Measurements from ENCODE around the gene C5orf58. TPM values are rescaled to one million over a fixed set of nuclear protein-coding genes. Genes with fewer than 3 reads are reported as not detected.

C5orf58 gene
- total RNA-seq, 1 donor from 2014 or later: not detected

DNA sequence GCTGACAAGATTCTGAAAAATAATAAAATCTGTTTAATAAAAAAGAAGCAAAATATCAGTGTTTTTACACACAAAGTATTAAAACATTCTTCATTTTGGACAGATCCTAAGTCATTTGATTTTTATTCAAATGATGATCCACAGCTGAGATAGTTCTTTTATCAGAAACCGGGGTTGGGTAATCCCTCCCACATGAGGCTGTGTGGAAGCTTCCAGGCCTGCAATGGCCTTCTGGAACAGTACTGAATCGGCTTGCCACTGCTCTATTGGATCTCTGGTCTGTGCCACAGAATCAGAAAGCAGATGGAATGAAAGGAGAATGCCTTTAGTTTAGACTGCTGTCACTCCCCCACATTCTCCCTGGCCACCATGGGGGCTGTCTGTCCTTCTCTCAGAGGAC lies 6.1 kb upstream of the C5orf58 start:
- Mint-ChIP-seq H3K9me3 (ENCODE audit: unreplicated experiment) (no peaks in the 10 kb centered on the region), H3K27me3 (ENCODE audit: low read depth, unreplicated experiment) (peaks cover 8% of the 10 kb centered on the region), H3K27ac (ENCODE audit: unreplicated experiment) (no peak overlapping the region), H3K4me3 (ENCODE audit: unreplicated experiment) (no peak overlapping the region), H3K4me1 (ENCODE audit: low read depth, unreplicated experiment) (no peaks in the 10 kb centered on the region), H3K36me3 (ENCODE audit: low read depth, unreplicated experiment) (no peaks in the 10 kb centered on the region)
- no peaks in the 10 kb centered on the region for H3K9me3 ChIP-seq (ENCODE audit: insufficient read depth, low read depth, low read length)
- DNase-seq (ENCODE audit: low read depth) (no peak), FAIRE-seq (no peak)
- no peaks in the 10 kb centered on the region for H4K20me1 ChIP-seq (ENCODE audit: insufficient read depth, low read length)
- H3K4me3 ChIP-seq (ENCODE audit: insufficient read depth, low read depth, low read length): no peak overlapping the region
- H3K27ac ChIP-seq (ENCODE audit: low read depth, low read length): no peak overlapping the region
- TF ChIP-seq, protein P1, sequence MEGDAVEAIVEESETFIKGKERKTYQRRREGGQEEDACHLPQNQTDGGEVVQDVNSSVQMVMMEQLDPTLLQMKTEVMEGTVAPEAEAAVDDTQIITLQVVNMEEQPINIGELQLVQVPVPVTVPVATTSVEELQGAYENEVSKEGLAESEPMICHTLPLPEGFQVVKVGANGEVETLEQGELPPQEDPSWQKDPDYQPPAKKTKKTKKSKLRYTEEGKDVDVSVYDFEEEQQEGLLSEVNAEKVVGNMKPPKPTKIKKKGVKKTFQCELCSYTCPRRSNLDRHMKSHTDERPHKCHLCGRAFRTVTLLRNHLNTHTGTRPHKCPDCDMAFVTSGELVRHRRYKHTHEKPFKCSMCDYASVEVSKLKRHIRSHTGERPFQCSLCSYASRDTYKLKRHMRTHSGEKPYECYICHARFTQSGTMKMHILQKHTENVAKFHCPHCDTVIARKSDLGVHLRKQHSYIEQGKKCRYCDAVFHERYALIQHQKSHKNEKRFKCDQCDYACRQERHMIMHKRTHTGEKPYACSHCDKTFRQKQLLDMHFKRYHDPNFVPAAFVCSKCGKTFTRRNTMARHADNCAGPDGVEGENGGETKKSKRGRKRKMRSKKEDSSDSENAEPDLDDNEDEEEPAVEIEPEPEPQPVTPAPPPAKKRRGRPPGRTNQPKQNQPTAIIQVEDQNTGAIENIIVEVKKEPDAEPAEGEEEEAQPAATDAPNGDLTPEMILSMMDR (IDR thresholded peaks at IDR 0.05; ENCODE audit: insufficient read depth, low read depth, low read length): no peak
- no peak for TF ChIP-seq EZH2 (IDR thresholded peaks at IDR 0.05; ENCODE audit: insufficient read depth, low read length)
- no peak overlapping the region for H2AFZ ChIP-seq (ENCODE audit: low read depth, low read length)
- H3K4me1 ChIP-seq (ENCODE audit: insufficient read depth, low read length): no peaks in the 10 kb centered on the region
- H3K27me3 ChIP-seq (ENCODE audit: insufficient read depth, low read length): peaks cover 2% of the 10 kb centered on the region
- H3K4me2 ChIP-seq (ENCODE audit: low read length): no peak overlapping the region
- no peaks in the 10 kb centered on the region for H3K36me3 ChIP-seq (ENCODE audit: insufficient read depth, low read length)
- no peak overlapping the region for H3K9ac ChIP-seq (ENCODE audit: low read length)
- H3K79me2 ChIP-seq (ENCODE audit: insufficient read depth, low read length): no peaks in the 10 kb centered on the region

DNA sequence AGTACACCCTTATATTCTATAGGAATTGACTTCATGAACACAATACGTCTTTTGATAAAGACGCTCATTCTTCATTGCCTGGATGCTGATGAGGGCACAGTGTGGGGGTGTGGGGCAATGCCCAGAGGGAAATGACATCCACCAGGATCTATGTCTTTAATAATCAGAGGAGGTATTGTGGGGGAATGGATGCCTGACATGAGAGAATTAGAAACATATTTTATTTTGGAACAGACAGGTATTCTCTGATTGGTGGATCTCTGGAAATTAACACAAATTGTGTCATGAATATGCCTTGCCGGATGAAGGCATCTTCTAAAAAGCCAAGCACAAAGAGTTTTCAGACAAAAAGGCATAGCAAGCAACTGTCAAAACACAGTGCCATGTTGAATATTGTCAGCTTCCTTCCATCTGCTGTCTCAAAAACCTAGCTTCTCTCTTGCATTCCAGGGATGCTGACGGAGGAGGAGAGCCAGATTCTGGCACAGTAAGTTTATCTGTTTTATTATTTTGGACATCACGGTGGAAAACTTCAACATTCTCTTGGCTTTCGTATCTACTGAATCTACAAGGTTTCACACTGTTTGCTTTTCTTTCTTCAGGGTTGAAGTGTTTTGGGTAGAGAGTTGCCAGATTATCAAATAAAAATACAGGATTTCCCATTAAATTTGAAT lies 3.9 kb upstream of the C5orf58 start:
- Mint-ChIP-seq H3K27ac (ENCODE audit: unreplicated experiment) (no peak overlapping the region), H3K4me1 (ENCODE audit: low read depth, unreplicated experiment) (no peaks in the 10 kb centered on the region), H3K9me3 (ENCODE audit: unreplicated experiment) (no peaks in the 10 kb centered on the region), H3K36me3 (ENCODE audit: low read depth, unreplicated experiment) (no peaks in the 10 kb centered on the region), H3K27me3 (ENCODE audit: low read depth, unreplicated experiment) (peaks cover 11% of the 10 kb centered on the region), H3K4me3 (ENCODE audit: unreplicated experiment) (no peak overlapping the region)
- H3K4me1 ChIP-seq (ENCODE audit: insufficient read depth, low read length): no peaks in the 10 kb centered on the region
- H2AFZ ChIP-seq (ENCODE audit: low read depth, low read length): no peak overlapping the region
- H3K9ac ChIP-seq (ENCODE audit: low read length): no peak overlapping the region
- no peak overlapping the region for H3K4me2 ChIP-seq (ENCODE audit: low read length)
- DNase-seq (ENCODE audit: low read depth): no peak
- no peak overlapping the region for H3K27ac ChIP-seq (ENCODE audit: low read depth, low read length)
- no peaks in the 10 kb centered on the region for H3K36me3 ChIP-seq (ENCODE audit: insufficient read depth, low read length)
- H4K20me1 ChIP-seq (ENCODE audit: insufficient read depth, low read length): no peaks in the 10 kb centered on the region
- H3K79me2 ChIP-seq (ENCODE audit: insufficient read depth, low read length): no peaks in the 10 kb centered on the region
- FAIRE-seq: no peak
- H3K4me3 ChIP-seq (ENCODE audit: insufficient read depth, low read depth, low read length): no peak overlapping the region
- no peak for TF ChIP-seq EZH2 (IDR thresholded peaks at IDR 0.05; ENCODE audit: insufficient read depth, low read length)
- TF ChIP-seq, protein P1 (IDR thresholded peaks at IDR 0.05; ENCODE audit: insufficient read depth, low read depth, low read length): no peak
- no peaks in the 10 kb centered on the region for H3K9me3 ChIP-seq (ENCODE audit: insufficient read depth, low read depth, low read length)
- peaks cover 2% of the 10 kb centered on the region for H3K27me3 ChIP-seq (ENCODE audit: insufficient read depth, low read length)

GRCh38 chr5:170233358-170233892 lies 640 bp downstream of the C5orf58 start:
- no peaks in the 10 kb centered on the region for H3K79me2 ChIP-seq (ENCODE audit: insufficient read depth, low read length)
- no peaks in the 10 kb centered on the region for H3K9me3 Mint-ChIP-seq (ENCODE audit: unreplicated experiment)
- no peak overlapping the region for H2AFZ ChIP-seq (ENCODE audit: low read depth, low read length)
- H3K27ac Mint-ChIP-seq (ENCODE audit: unreplicated experiment): no peak overlapping the region
- H3K4me3 ChIP-seq (ENCODE audit: insufficient read depth, low read depth, low read length): no peak overlapping the region
- no peak overlapping the region for H3K9ac ChIP-seq (ENCODE audit: low read length)
- no peak overlapping the region for H3K4me2 ChIP-seq (ENCODE audit: low read length)
- no peaks in the 10 kb centered on the region for H3K9me3 ChIP-seq (ENCODE audit: insufficient read depth, low read depth, low read length)
- peaks cover 9% of the 10 kb centered on the region for H3K27me3 Mint-ChIP-seq (ENCODE audit: low read depth, unreplicated experiment)
- peaks cover 5% of the 10 kb centered on the region for H3K27me3 ChIP-seq (ENCODE audit: insufficient read depth, low read length)
- H3K36me3 Mint-ChIP-seq (ENCODE audit: low read depth, unreplicated experiment): no peaks in the 10 kb centered on the region
- FAIRE-seq (no peak), DNase-seq (ENCODE audit: low read depth) (no peak)
- H3K4me1 Mint-ChIP-seq (ENCODE audit: low read depth, unreplicated experiment): no peaks in the 10 kb centered on the region
- no peak overlapping the region for H3K27ac ChIP-seq (ENCODE audit: low read depth, low read length)
- H3K4me1 ChIP-seq (ENCODE audit: insufficient read depth, low read length): no peaks in the 10 kb centered on the region
- H4K20me1 ChIP-seq (ENCODE audit: insufficient read depth, low read length): no peaks in the 10 kb centered on the region
- no peaks in the 10 kb centered on the region for H3K36me3 ChIP-seq (ENCODE audit: insufficient read depth, low read length)
- H3K4me3 Mint-ChIP-seq (ENCODE audit: unreplicated experiment): no peak overlapping the region
- TF ChIP-seq, protein P1 (IDR thresholded peaks at IDR 0.05; ENCODE audit: insufficient read depth, low read depth, low read length): no peak
- no peak for TF ChIP-seq EZH2 (IDR thresholded peaks at IDR 0.05; ENCODE audit: insufficient read depth, low read length)
